K562 (cell line): ENCODE results near the gene USP28.

Experiments
- ARID2 ChIP-seq: fragments of 450-650 bp; IDR thresholded peaks from 2 replicates; pipeline ENCODE4 v1.6.1; 2017; ENCODE audit warnings: antibody characterized with exemption, mild to moderate bottlenecking
- ATF2 ChIP-seq: sonication (generic); formaldehyde crosslinking; IDR thresholded peaks from 2 replicates; pipeline ENCODE4 v1.8.1; 2022; ENCODE audit warnings: missing genetic modification reagents
- CTCF ChIP-seq, 3 experiments: IDR thresholded peaks in 2 of 3; conservative IDR thresholded peaks in 1 of 3; 2 replicates each; pipeline ENCODE4 v1.5.1; 2011 to 2012; ENCODE audit warnings: low read length in 3 of 3, mild to moderate bottlenecking in 3 of 3, control low read depth in 2 of 3, improper control_type of control experiment in 1 of 3, inconsistent platforms in 1 of 3, low read depth in 1 of 3, mixed read lengths in 1 of 3, moderate library complexity in 1 of 3; ENCODE audit not compliant: insufficient read depth in 2 of 3
- EP300 ChIP-seq: IDR thresholded peaks from 2 replicates; pipeline ENCODE4 v1.6.1; 2012; ENCODE audit warnings: low read length, improper control_type of control experiment
- FOSL1 ChIP-seq: fragments of 200-800 bp; sonication (Bioruptor generic); conservative IDR thresholded peaks from 2 replicates; pipeline ENCODE4 v1.6.1; 2016; ENCODE audit warnings: missing genetic modification characterization, missing compliant biosample characterization
- FOXM1 ChIP-seq, 2 experiments: fragments of 450-650 bp in 1 of 2; sonication (generic) in 1 of 2; formaldehyde crosslinking in 1 of 2; IDR thresholded peaks; 2 replicates each; pipeline versions ENCODE4 v1.6.1 to v1.9.0; 2017 to 2022; ENCODE audit warnings: low read depth in 2 of 2, mild to moderate bottlenecking in 2 of 2, missing genetic modification reagents in 1 of 2, moderate library complexity in 1 of 2
- GABPA ChIP-seq: fragments of 200-800 bp; sonication (Bioruptor generic); conservative IDR thresholded peaks from 2 replicates; pipeline ENCODE4 v1.6.1; 2016; ENCODE audit warnings: low read depth, missing genetic modification characterization, missing compliant biosample characterization
- MAFK ChIP-seq: IDR thresholded peaks from 2 replicates; pipeline ENCODE4 v1.6.1; 2011; ENCODE audit warnings: low read length, improper control_type of control experiment
- POLR2A ChIP-seq: fragments of 450-650 bp; conservative IDR thresholded peaks from 2 replicates; pipeline ENCODE4 v1.6.1; 2016
- RAD21 ChIP-seq, 2 experiments: fragments of 250-450 bp in 1 of 2; fragments of 450-650 bp in 1 of 2; sonication (Bioruptor Pico) in 1 of 2; formaldehyde crosslinking in 1 of 2; IDR thresholded peaks in 1 of 2; conservative IDR thresholded peaks in 1 of 2; 2 replicates each; pipeline versions ENCODE4 v1.4.0 to v1.8.0; 2020 to 2022; ENCODE audit warnings: mild to moderate bottlenecking in 2 of 2, moderate library complexity in 1 of 2
- SIX5 ChIP-seq, 2 experiments: IDR thresholded peaks; 2 replicates each; pipeline ENCODE4 v1.6.1; 2011; ENCODE audit warnings: low read length in 2 of 2, borderline replicate concordance in 1 of 2, low read depth in 1 of 2, mild to moderate bottlenecking in 1 of 2, moderate library complexity in 1 of 2; ENCODE audit not compliant: insufficient read depth in 1 of 2
- SMAD3 ChIP-seq: fragments of 450-650 bp; formaldehyde crosslinking; conservative IDR thresholded peaks from 2 replicates; pipeline ENCODE4 v1.4.0; 2020; ENCODE audit warnings: mild to moderate bottlenecking
- ZNF561 ChIP-seq: fragments of 450-650 bp; formaldehyde crosslinking; conservative IDR thresholded peaks from 2 replicates; pipeline ENCODE4 v1.4.0; 2020; ENCODE audit warnings: mild to moderate bottlenecking, moderate library complexity
- ZZZ3 ChIP-seq: fragments of 450-650 bp; IDR thresholded peaks from 2 replicates; pipeline ENCODE4 v1.6.1; 2016; ENCODE audit warnings: antibody characterized with exemption, mild to moderate bottlenecking, moderate library complexity

GRCh38 chr11:113880971-113881370 lies 5.6 kb upstream of the USP28 start:
- TF ChIP-seq MAFK: no peak
- no peak for TF ChIP-seq CTCF (IDR thresholded peaks at IDR 0.05 in 2 of 3, conservative IDR thresholded peaks at IDR 0.05 in 1 of 3; ENCODE audit: insufficient read depth in 2 of 3, low read depth in 1 of 3, low read length in 3 of 3)
- no peak for TF ChIP-seq EP300
- TF ChIP-seq FOSL1: no peak
- no peak for TF ChIP-seq RAD21 (CRISPR knock-in tag; conservative IDR thresholded peaks at IDR 0.05 in 1 of 2, IDR thresholded peaks at IDR 0.05 in 1 of 2)
- TF ChIP-seq ZZZ3: no peak
- TF ChIP-seq FOXM1 (IDR thresholded peaks at IDR 0.05; ENCODE audit: low read depth): no peak
- no peak for TF ChIP-seq FOXM1 (CRISPR knock-in tag; IDR thresholded peaks at IDR 0.05; ENCODE audit: low read depth)
- TF ChIP-seq POLR2A: no peak
- TF ChIP-seq SIX5 (IDR thresholded peaks at IDR 0.05; ENCODE audit: borderline replicate concordance in 1 of 2, insufficient read depth in 1 of 2, low read depth in 1 of 2, low read length in 2 of 2): no peak
- TF ChIP-seq ATF2: no peak
- TF ChIP-seq SMAD3: no peak
- TF ChIP-seq GABPA (tag): no peak
- no peak for TF ChIP-seq ZNF561
- TF ChIP-seq ARID2: no peak
